ENCODE results near the gene CCDC122. TPM values are rescaled to one million over a fixed set of nuclear protein-coding genes. Genes with fewer than 3 reads are reported as not detected.

CCDC122 gene
- total and polyA plus RNA-seq, 2 experiments from 2014 or later = 5.3 to 10.3 TPM

- Histone ChIP-seq H3K9me2 (replicated peaks; ENCODE audit: insufficient read depth) (no peaks in the 10 kb centered on the region), H3K27ac (no peak overlapping the region), H2AFZ (no peak overlapping the region), H3K4me2 (no peak overlapping the region), H4K20me1 (ENCODE audit: insufficient read depth, poor library complexity, severe bottlenecking) (no peaks in the 10 kb centered on the region), H3K79me2 (no peaks in the 10 kb centered on the region), H3K27me3 (no peaks in the 10 kb centered on the region), H3K4me1 (ENCODE audit: insufficient read depth) (no peaks in the 10 kb centered on the region), H3K4me3 (no peak overlapping the region), H3K9me3 (ENCODE audit: low read depth) (no peaks in the 10 kb centered on the region), H3K36me3 (replicated peaks; ENCODE audit: insufficient read depth, low read depth) (no peaks in the 10 kb centered on the region)
- no peak for TF ChIP-seq EZH2phosphoT487 (IDR thresholded peaks at IDR 0.05; ENCODE audit: low read depth, severe bottlenecking, unreplicated experiment)
- 93% methylated on average over 1 of the region's 1 CpG for WGBS (ENCODE audit: low lambda C conversion rate, missing lambda C conversion rate)
- DNase-seq (ENCODE audit: low spot score) = no peak
These were observed 82.4 kb downstream of the CCDC122 start for GRCh38 chr13:43797159-43797558.

- DNase-seq (ENCODE audit: low spot score) = no peak
- Histone ChIP-seq H3K4me1 (ENCODE audit: insufficient read depth) (no peaks in the 10 kb centered on the region), H3K27ac (no peak overlapping the region)
These were observed 85.1 kb downstream of the CCDC122 start for GRCh38 chr13:43794416-43794815.

GRCh38 chr13:43792076-43792881 is 87.3 kb downstream of the CCDC122 start:
- H3K79me2 ChIP-seq = no peaks in the 10 kb centered on the region
- peaks cover 12% of the 10 kb centered on the region for H3K27me3 ChIP-seq
- no peaks in the 10 kb centered on the region for H3K36me3 ChIP-seq (replicated peaks; ENCODE audit: insufficient read depth, low read depth)
- H3K27ac ChIP-seq = no peak overlapping the region
- H4K20me1 ChIP-seq (ENCODE audit: insufficient read depth, poor library complexity, severe bottlenecking) = no peaks in the 10 kb centered on the region
- 76% methylated on average over 3 of the region's 3 CpGs for WGBS (ENCODE audit: low lambda C conversion rate, missing lambda C conversion rate)
- H3K9me2 ChIP-seq (replicated peaks; ENCODE audit: insufficient read depth) = no peaks in the 10 kb centered on the region
- peaks cover 5% of the 10 kb centered on the region for H3K4me1 ChIP-seq (ENCODE audit: insufficient read depth)
- DNase-seq (ENCODE audit: low spot score) = no peak
- H3K4me2 ChIP-seq = no peak overlapping the region
- TF ChIP-seq EZH2 (IDR thresholded peaks at IDR 0.05; ENCODE audit: borderline replicate concordance) = no peak
- no peak for TF ChIP-seq CTCF (IDR thresholded peaks at IDR 0.05; ENCODE audit: poor library complexity)
- no peak for TF ChIP-seq EZH2phosphoT487 (IDR thresholded peaks at IDR 0.05; ENCODE audit: low read depth, severe bottlenecking, unreplicated experiment)
- H3K9me3 ChIP-seq (ENCODE audit: low read depth) = no peaks in the 10 kb centered on the region
- no peak overlapping the region for H2AFZ ChIP-seq
- H3K4me3 ChIP-seq = no peak overlapping the region

More at GRCh38 chr13:43794416-43794815, 85.1 kb downstream of the CCDC122 start:
- H3K4me3 ChIP-seq = no peak overlapping the region
- no peaks in the 10 kb centered on the region for H4K20me1 ChIP-seq (ENCODE audit: insufficient read depth, poor library complexity, severe bottlenecking)
- no peak overlapping the region for H2AFZ ChIP-seq
- TF ChIP-seq EZH2 (IDR thresholded peaks at IDR 0.05; ENCODE audit: borderline replicate concordance) = no peak
- TF ChIP-seq CTCF (IDR thresholded peaks at IDR 0.05; ENCODE audit: poor library complexity) = no peak
- no peak for TF ChIP-seq EZH2phosphoT487 (IDR thresholded peaks at IDR 0.05; ENCODE audit: low read depth, severe bottlenecking, unreplicated experiment)
- no peaks in the 10 kb centered on the region for H3K79me2 ChIP-seq
- H3K9me2 ChIP-seq (replicated peaks; ENCODE audit: insufficient read depth) = no peaks in the 10 kb centered on the region
- H3K4me2 ChIP-seq = no peak overlapping the region
- no peaks in the 10 kb centered on the region for H3K36me3 ChIP-seq (replicated peaks; ENCODE audit: insufficient read depth, low read depth)
- H3K27me3 ChIP-seq = peaks cover 5% of the 10 kb centered on the region
- no peaks in the 10 kb centered on the region for H3K9me3 ChIP-seq (ENCODE audit: low read depth)

- Histone ChIP-seq H2AFZ (peak overlapping the region; percentile 84), H3K27ac (no peak overlapping the region), H3K79me2 (no peaks in the 10 kb centered on the region), H4K20me1 (ENCODE audit: insufficient read depth, poor library complexity, severe bottlenecking) (no peaks in the 10 kb centered on the region), H3K4me2 (peak overlapping the region; percentile 97), H3K9me3 (ENCODE audit: low read depth) (no peaks in the 10 kb centered on the region), H3K4me3 (no peak overlapping the region), H3K9me2 (replicated peaks; ENCODE audit: insufficient read depth) (no peaks in the 10 kb centered on the region), H3K4me1 (ENCODE audit: insufficient read depth) (peaks cover 7% of the 10 kb centered on the region), H3K36me3 (replicated peaks; ENCODE audit: insufficient read depth, low read depth) (no peaks in the 10 kb centered on the region), H3K27me3 (peaks cover 20% of the 10 kb centered on the region)
- TF ChIP-seq EZH2 (IDR thresholded peaks at IDR 0.05; ENCODE audit: borderline replicate concordance) (no peak), CTCF (IDR thresholded peaks at IDR 0.05; ENCODE audit: poor library complexity) (no peak), EZH2phosphoT487 (IDR thresholded peaks at IDR 0.05; ENCODE audit: low read depth, severe bottlenecking, unreplicated experiment) (no peak)
- 68% methylated on average over 2 of the region's 2 CpGs for WGBS (ENCODE audit: low lambda C conversion rate, missing lambda C conversion rate)
- DNase-seq (ENCODE audit: low spot score) = no peak
These were observed 91.5 kb downstream of the CCDC122 start for GRCh38 chr13:43787997-43788396.
